Measurements from ENCODE around the gene C19orf73. TPM values are rescaled to one million over a fixed set of nuclear protein-coding genes. Genes with fewer than 3 reads are reported as not detected.

Gene C19orf73
- total and polyA plus RNA-seq, 9 of the 15 experiments (the other 6 are each of a cell fraction or from before 2014, with no cell fraction given), result 0.08 to 7.4 (median 1.4) TPM

GRCh38 chr19:49148784-49149651 lies 30.1 kb upstream of the C19orf73 start (continued):
- TF ChIP-seq NR2C1 (IDR thresholded peaks at IDR 0.05) (no peak), NR2C1 (tag; IDR thresholded peaks at IDR 0.05) (no peak), SP1 (CRISPR knock-in tag; IDR thresholded peaks at IDR 0.05) (peak; percentile 75), RBFOX2 (IDR thresholded peaks at IDR 0.05; ENCODE audit: low read depth, low read length) (peak; percentile 68), HNRNPL (IDR thresholded peaks at IDR 0.05; ENCODE audit: low read depth, low read length) (no peak), ZNF354B (CRISPR knock-in tag; IDR thresholded peaks at IDR 0.05) (no peak), NCOA2 (IDR thresholded peaks at IDR 0.05; ENCODE audit: partially characterized antibody in 2 of 2) (no peak), CEBPB (tag; IDR thresholded peaks at IDR 0.05) (no peak), U2AF1 (optimal IDR thresholded peaks at IDR 0.05; ENCODE audit: low read depth, low read length) (no peak), CREBBP (IDR thresholded peaks at IDR 0.05; ENCODE audit: low read depth, low read length) (no peak), SRSF1 (IDR thresholded peaks at IDR 0.05; ENCODE audit: low read depth, low read length) (no peak), HNRNPUL1 (IDR thresholded peaks at IDR 0.05; ENCODE audit: low read length) (no peak), ZNF184 (CRISPR knock-in tag; IDR thresholded peaks at IDR 0.05) (no peak), PTBP1 (IDR thresholded peaks at IDR 0.05; ENCODE audit: low read depth, low read length) (no peak), ETV6 (IDR thresholded peaks at IDR 0.05; ENCODE audit: borderline replicate concordance in 1 of 2, low read depth in 2 of 2, low read length in 1 of 2) (no peak), ETV6 (CRISPR knock-in tag; IDR thresholded peaks at IDR 0.05; ENCODE audit: borderline replicate concordance) (no peak), PHB (CRISPR knock-in tag; IDR thresholded peaks at IDR 0.05) (peak; percentile 93), BMI1 (IDR thresholded peaks at IDR 0.05; ENCODE audit: low read length) (no peak), ZBTB33 (CRISPR knock-in tag; IDR thresholded peaks at IDR 0.05) (no peak), ZNF282 (CRISPR knock-in tag; IDR thresholded peaks at IDR 0.05) (no peak), RBM15 (IDR thresholded peaks at IDR 0.05; ENCODE audit: insufficient read depth, low read length) (no peak), NCOA6 (IDR thresholded peaks at IDR 0.05) (no peak), CBX2 (IDR thresholded peaks at IDR 0.05; ENCODE audit: insufficient read depth, low read length, poor library complexity, severe bottlenecking) (no peak), RAD51 (IDR thresholded peaks at IDR 0.05; ENCODE audit: borderline replicate concordance, low read depth) (no peak), E2F4 (CRISPR knock-in tag; IDR thresholded peaks at IDR 0.05; ENCODE audit: low read depth) (no peak), ZNF274 (IDR thresholded peaks at IDR 0.05; ENCODE audit: borderline replicate concordance, low read depth, low read length) (no peak)

Measured in K562 (cell line).